ENCODE data around the gene RBM17.

RBM17 gene

DNA sequence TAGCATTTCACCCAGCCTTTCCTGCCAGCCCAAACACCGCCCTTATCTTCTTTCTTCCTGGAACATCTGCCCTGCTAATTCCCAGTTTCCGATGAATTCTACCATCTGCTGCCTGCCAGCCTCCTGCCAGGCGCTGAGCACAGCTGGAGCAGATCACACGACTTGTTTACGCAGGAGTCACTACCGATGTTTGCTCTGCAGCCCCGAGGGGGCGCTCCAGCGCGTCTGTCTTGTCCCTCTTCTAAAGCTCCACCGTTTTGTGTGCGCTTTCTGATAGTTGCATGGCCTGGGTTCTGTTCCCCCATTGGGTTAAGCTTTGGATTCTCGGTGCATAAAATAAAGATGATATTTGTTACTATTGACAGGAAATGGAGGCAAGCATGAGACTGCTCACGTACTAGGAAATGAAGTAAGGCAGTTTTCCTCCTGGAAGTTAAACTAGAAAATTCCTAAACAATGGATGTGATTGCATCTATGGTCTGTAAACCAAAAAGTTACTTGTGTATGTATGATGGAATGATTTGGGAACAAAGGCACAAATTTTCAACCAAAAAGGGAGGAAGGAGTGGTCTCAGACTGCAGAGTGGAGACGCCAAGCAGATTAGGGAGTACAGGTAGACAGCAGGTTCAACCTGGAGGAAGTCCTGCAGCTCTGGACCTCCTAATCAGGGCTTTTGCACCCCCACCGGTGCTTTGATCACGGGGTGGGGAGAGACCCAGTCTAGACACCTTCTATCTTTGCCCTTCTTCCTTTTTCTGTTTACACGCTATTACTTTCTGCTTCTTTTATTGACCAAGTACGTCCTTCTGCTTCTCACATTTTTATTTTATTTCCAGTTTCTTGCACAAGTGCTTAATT, 2.2 kb upstream of the RBM17 start:
- Histone ChIP-seq H3K4me1 (ENCODE audit: insufficient read depth, low read length, severe bottlenecking) (peaks cover 70% of the 10 kb centered on the region), H3K4me2 (ENCODE audit: low read length) (peak overlapping the region; percentile 71), H3K79me2 (ENCODE audit: insufficient read depth, low read length) (peaks cover 26% of the 10 kb centered on the region), H3K36me3 (ENCODE audit: insufficient read depth, low read length) (peaks cover 6% of the 10 kb centered on the region; the same call in 1 of the 2 replicates), H3K27me3 (ENCODE audit: insufficient read depth, low read length) (no peaks in the 10 kb centered on the region), H3K27ac (ENCODE audit: low read depth, low read length, poor library complexity, severe bottlenecking) (peak overlapping the region; percentile 94), H3K9ac (ENCODE audit: low read length) (peak overlapping the region; percentile 55), H2AFZ (ENCODE audit: low read length) (no peak overlapping the region), H3K9me2 (ENCODE audit: low read depth, low read length) (no peaks in the 10 kb centered on the region), H3K4me3 (ENCODE audit: low read depth, low read length, poor library complexity, severe bottlenecking) (peak overlapping the region; percentile 42), H3K9me3 (ENCODE audit: low read length) (0 out of 2 replicates have a peak, but pooled peaks cover 5% of the 10 kb centered on the region), H3F3A (ENCODE audit: insufficient read depth, low read length) (peaks cover 4% of the 10 kb centered on the region; the same call in 1 of the 2 replicates), H4K20me1 (ENCODE audit: insufficient read depth, low read length) (no peaks in the 10 kb centered on the region)
- TF ChIP-seq, protein P1, sequence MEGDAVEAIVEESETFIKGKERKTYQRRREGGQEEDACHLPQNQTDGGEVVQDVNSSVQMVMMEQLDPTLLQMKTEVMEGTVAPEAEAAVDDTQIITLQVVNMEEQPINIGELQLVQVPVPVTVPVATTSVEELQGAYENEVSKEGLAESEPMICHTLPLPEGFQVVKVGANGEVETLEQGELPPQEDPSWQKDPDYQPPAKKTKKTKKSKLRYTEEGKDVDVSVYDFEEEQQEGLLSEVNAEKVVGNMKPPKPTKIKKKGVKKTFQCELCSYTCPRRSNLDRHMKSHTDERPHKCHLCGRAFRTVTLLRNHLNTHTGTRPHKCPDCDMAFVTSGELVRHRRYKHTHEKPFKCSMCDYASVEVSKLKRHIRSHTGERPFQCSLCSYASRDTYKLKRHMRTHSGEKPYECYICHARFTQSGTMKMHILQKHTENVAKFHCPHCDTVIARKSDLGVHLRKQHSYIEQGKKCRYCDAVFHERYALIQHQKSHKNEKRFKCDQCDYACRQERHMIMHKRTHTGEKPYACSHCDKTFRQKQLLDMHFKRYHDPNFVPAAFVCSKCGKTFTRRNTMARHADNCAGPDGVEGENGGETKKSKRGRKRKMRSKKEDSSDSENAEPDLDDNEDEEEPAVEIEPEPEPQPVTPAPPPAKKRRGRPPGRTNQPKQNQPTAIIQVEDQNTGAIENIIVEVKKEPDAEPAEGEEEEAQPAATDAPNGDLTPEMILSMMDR (IDR thresholded peaks at IDR 0.05; ENCODE audit: low read length) = peak; percentile 90
- no peak for TF ChIP-seq EZH2 (IDR thresholded peaks at IDR 0.05; ENCODE audit: borderline replicate concordance, low read length)

DNA sequence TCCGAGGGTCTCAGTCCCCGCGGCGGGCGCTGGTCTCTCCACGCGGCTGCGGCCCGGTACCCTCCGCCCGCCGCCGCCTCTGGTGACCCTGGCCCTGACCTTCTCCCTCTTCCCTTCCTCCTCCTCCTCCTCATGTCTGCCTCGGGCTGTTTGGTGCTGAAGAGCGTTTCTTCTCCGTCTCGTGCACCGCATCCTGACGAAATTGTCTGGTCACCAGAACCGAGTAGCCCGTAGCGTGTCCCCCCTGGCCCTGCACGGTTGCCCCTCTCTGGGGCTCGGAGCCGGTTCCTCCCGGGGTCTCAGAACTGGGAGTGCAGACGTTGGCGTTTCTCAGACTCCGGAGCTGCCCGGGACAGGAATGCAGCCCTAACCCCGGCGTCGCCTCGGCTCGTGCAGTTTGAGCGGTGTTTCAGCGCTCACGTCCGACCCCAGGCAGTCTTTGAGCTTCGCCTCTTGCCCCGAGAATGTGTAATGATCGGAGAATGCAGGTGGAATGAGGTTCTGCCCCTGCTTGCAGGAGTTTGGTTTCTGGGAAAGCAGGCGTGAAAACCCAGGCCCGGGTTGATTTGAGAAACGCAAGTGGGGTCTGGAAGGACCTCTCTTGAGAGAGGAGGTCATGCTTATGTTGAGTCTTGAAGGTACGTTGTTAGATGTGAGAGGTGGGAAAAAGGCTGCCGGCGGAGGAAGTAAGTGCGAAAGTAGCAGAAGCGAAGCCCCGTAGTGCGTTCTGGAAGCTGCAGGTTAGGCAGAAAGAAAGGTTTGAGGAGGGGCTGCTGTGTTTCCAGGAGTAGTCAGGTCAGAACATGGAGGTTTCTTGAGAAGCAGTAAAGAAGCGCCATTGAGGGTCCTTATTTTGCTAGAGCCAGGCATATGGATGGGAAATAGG, 743 bp downstream of the RBM17 start:
- H3K9ac ChIP-seq (ENCODE audit: low read length) = peak overlapping the region; percentile 84
- no peaks in the 10 kb centered on the region for H3K9me2 ChIP-seq (ENCODE audit: low read depth, low read length)
- H3K27me3 ChIP-seq (ENCODE audit: insufficient read depth, low read length) = no peaks in the 10 kb centered on the region
- no peaks in the 10 kb centered on the region for H3F3A ChIP-seq (ENCODE audit: insufficient read depth, low read length)
- H2AFZ ChIP-seq (ENCODE audit: low read length) = no peak overlapping the region
- peak overlapping the region; percentile 59 for H3K27ac ChIP-seq (ENCODE audit: low read depth, low read length, poor library complexity, severe bottlenecking)
- H4K20me1 ChIP-seq (ENCODE audit: insufficient read depth, low read length) = no peaks in the 10 kb centered on the region
- peaks cover 14% of the 10 kb centered on the region; the same call in 1 of the 2 replicates for H3K36me3 ChIP-seq (ENCODE audit: insufficient read depth, low read length)
- H3K4me1 ChIP-seq (ENCODE audit: insufficient read depth, low read length, severe bottlenecking) = peaks cover 76% of the 10 kb centered on the region
- peak overlapping the region; percentile 78 for H3K4me3 ChIP-seq (ENCODE audit: low read depth, low read length, poor library complexity, severe bottlenecking)
- H3K79me2 ChIP-seq (ENCODE audit: insufficient read depth, low read length) = peaks cover 55% of the 10 kb centered on the region
- TF ChIP-seq EZH2 (IDR thresholded peaks at IDR 0.05; ENCODE audit: borderline replicate concordance, low read length) = no peak
- TF ChIP-seq, protein P1 (IDR thresholded peaks at IDR 0.05; ENCODE audit: low read length) = no peak
- peak overlapping the region; percentile 83 for H3K4me2 ChIP-seq (ENCODE audit: low read length)
- no peaks in the 10 kb centered on the region for H3K9me3 ChIP-seq (ENCODE audit: low read length)

DNA sequence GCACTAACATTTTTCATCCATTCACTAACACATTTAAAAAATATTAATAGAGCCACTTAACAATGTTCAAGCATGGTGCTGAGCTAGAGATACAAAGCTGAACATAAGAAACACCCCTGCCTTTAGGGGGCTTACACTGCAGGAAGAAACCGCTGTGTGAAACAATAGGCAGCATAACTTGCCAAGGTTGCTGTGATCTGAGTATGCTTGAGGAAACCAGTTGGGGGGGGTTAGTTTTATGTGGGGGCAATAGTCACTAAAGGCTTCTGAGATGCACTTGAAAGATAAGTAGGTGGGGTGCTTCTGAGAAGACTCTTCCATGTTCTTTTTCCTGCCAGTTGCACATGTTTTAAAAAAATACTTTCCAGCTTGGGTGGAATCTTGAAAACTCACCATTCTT, 2.8 kb downstream of the RBM17 start:
- Histone ChIP-seq H3K27ac (ENCODE audit: low read depth, low read length, poor library complexity, severe bottlenecking) (peak overlapping the region; percentile 10), H3K36me3 (ENCODE audit: insufficient read depth, low read length) (peaks cover 15% of the 10 kb centered on the region; the same call in 1 of the 2 replicates), H2AFZ (ENCODE audit: low read length) (no peak overlapping the region), H3F3A (ENCODE audit: insufficient read depth, low read length) (no peaks in the 10 kb centered on the region), H4K20me1 (ENCODE audit: insufficient read depth, low read length) (no peaks in the 10 kb centered on the region), H3K4me3 (ENCODE audit: low read depth, low read length, poor library complexity, severe bottlenecking) (peak overlapping the region; percentile 48), H3K4me1 (ENCODE audit: insufficient read depth, low read length, severe bottlenecking) (peaks cover 82% of the 10 kb centered on the region), H3K9ac (ENCODE audit: low read length) (peak overlapping the region; percentile 34; the same call in 1 of the 2 replicates), H3K27me3 (ENCODE audit: insufficient read depth, low read length) (no peaks in the 10 kb centered on the region), H3K9me2 (ENCODE audit: low read depth, low read length) (no peaks in the 10 kb centered on the region), H3K9me3 (ENCODE audit: low read length) (no peaks in the 10 kb centered on the region), H3K79me2 (ENCODE audit: insufficient read depth, low read length) (peaks cover 76% of the 10 kb centered on the region), H3K4me2 (ENCODE audit: low read length) (peak overlapping the region; percentile 65)
- no peak for TF ChIP-seq EZH2 (IDR thresholded peaks at IDR 0.05; ENCODE audit: borderline replicate concordance, low read length)
- TF ChIP-seq, protein P1 (IDR thresholded peaks at IDR 0.05; ENCODE audit: low read length) = no peak

All from OCI-LY1 (cell line).